SH-SY5Y (cell line): ENCODE measurements around the gene UNKL.

Experiments
- GATA2 ChIP-seq: IDR thresholded peaks from 2 replicates; pipeline ENCODE4 v1.6.1; 2011; ENCODE audit warnings: mild to moderate bottlenecking, low read depth, low read length
- GATA3 ChIP-seq: IDR thresholded peaks from 2 replicates; pipeline ENCODE4 v1.6.1; 2011; ENCODE audit warnings: low read depth, mild to moderate bottlenecking, low read length, moderate library complexity

DNA sequence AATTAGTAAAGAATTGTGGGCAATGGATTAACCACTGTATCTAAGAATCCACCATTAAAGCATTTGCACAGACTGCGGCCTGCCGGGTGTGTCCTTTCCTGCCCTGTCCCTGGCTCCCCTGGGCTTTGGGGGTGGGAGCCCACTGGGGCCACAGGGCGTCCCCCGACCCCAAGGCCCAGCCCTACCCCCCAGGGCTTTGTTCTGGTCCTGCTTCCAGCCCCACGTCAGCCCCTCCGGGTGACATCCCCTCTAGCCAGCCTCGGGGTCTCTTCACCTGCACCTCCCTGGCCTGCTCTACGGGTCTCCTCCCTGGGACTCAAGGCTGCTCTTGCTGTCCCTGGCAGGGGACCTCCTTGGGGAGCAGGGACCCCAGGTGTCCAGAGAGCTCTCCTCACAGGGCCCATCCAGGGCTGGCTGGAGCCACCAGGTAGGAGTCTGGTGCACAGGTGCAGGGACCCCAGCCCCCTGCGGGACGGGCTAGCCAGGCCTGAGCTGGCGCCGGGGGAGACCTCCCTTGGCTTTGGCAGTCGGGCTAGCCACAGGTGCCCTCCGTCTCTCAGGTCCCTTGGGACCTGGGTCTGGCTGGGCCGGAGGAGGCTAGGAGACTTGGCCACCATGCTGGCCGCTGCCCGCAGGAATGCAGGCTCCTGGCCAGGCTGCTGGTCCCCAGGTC is 87.4 kb downstream of the UNKL start:
- no peak for TF ChIP-seq GATA2
- TF ChIP-seq GATA3 = no peak
